Fibroblast of skin of abdomen (primary cell): ENCODE results near the gene ADGRG7.

Source experiments
- DNase-seq: peaks from one replicate; pipeline ENCODE4 v3.0.0-alpha.2; 2013

The ADGRG7 gene

GRCh38 chr3:100744671-100745070, 135.3 kb downstream of the ADGRG7 start:
- no peak for DNase-seq
